HUES6 (cell line): ENCODE measurements around the gene KLK11.
"Not testable (repeated sequence)": the region's sequence is repeated elsewhere in the genome, so short reads cannot be mapped to it uniquely, and the experiment has no call there.

Experiments
- H3K27ac ChIP-seq: 2 replicates; pipeline ENCODE4 v1.7.0; 2013; ENCODE audit warnings: low read depth, mild to moderate bottlenecking, low read length, inconsistent platforms
- H3K27me3 ChIP-seq: 2 replicates; pipeline ENCODE4 v1.6.1; 2013; ENCODE audit warnings: low read length; ENCODE audit not compliant: control insufficient read depth, insufficient read depth
- H3K36me3 ChIP-seq: 2 replicates; pipeline ENCODE4 v1.6.1; 2013; ENCODE audit warnings: low read length; ENCODE audit not compliant: control insufficient read depth, insufficient read depth
- H3K4me1 ChIP-seq: 2 replicates; pipeline ENCODE4 v1.6.1; 2013; ENCODE audit warnings: low read length; ENCODE audit not compliant: control insufficient read depth, insufficient read depth
- H3K4me3 ChIP-seq: 2 replicates; pipeline ENCODE4 v1.5.1; 2013; ENCODE audit warnings: low read depth, low read length
- H3K9ac ChIP-seq: one replicate; pipeline ENCODE4 v1.6.1; 2013; ENCODE audit warnings: mild to moderate bottlenecking, low read length
- H3K9me3 ChIP-seq: 2 replicates; pipeline ENCODE4 v1.6.1; 2013; ENCODE audit warnings: low read depth, low read length; ENCODE audit not compliant: control insufficient read depth, insufficient read depth

KLK11 gene

DNA sequence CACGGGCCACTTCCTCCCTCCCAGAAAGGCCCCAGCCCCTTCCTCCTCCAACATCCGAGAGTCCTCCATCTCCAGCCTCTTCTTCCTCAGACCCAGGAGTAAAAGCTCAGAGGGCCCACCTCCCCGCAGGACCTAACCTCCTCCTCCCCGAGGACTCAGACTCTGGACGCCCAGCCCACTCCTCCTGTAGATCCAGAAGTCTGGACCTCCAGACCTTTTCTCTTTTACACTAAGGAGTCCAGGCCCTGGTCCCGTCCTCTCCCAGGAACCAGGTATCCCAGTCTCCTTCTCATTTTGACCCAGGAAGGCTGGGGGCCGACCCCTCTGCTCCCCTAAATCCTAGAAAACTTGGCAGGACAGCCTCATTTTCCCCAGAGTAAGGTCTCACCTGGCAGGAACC, 23.1 kb downstream of the KLK11 start:
- Histone ChIP-seq H3K27me3 (peaks cover 18% of the 10 kb centered on the region), H3K4me3 (no peak overlapping the region), H3K9ac (no peak overlapping the region), H3K36me3 (no peaks in the 10 kb centered on the region), H3K27ac (no peak overlapping the region), H3K4me1 (peaks cover 25% of the 10 kb centered on the region), H3K9me3 (no peaks in the 10 kb centered on the region)

GRCh38 chr19:51002542-51003311, 23.7 kb downstream of the KLK11 start:
- H3K36me3 ChIP-seq = no peaks in the 10 kb centered on the region
- peak overlapping the region; percentile 59 for H3K4me3 ChIP-seq
- H3K27me3 ChIP-seq = peaks cover 23% of the 10 kb centered on the region
- no peak overlapping the region for H3K27ac ChIP-seq
- H3K9me3 ChIP-seq = no peaks in the 10 kb centered on the region
- H3K4me1 ChIP-seq = peaks cover 25% of the 10 kb centered on the region
- peak overlapping the region; percentile 9 for H3K9ac ChIP-seq

DNA sequence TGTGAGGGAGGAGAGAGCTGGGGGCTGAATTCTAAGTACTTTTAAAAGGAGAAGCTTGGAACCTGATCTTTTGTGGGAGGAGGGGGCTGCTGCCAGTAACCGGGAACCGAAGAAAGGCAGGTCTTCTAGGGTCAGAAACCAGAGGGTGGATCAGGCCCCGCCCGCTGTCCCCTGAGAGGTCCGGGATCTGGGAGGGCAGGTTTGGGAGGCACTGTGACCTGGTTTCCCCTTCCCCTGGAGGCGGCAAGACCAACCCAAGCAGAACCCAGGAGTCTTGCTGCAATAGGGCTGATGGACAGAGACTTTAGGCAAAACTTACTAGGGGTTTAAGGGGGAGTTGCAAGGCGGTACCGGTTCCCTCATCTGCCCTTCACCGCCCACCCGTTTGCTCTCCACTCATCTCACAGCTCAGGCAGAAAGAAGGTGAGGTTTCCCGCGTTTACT, 24.3 kb downstream of the KLK11 start:
- H3K36me3 ChIP-seq = no peaks in the 10 kb centered on the region
- H3K27ac ChIP-seq = no peak overlapping the region
- H3K27me3 ChIP-seq = peaks cover 24% of the 10 kb centered on the region
- peaks cover 25% of the 10 kb centered on the region for H3K4me1 ChIP-seq
- H3K4me3 ChIP-seq = peak overlapping the region; percentile 59
- no peaks in the 10 kb centered on the region for H3K9me3 ChIP-seq
- peak overlapping the region; percentile 9 for H3K9ac ChIP-seq

- Histone ChIP-seq H3K4me3 (peak within 1 kb of the TSS; percentile 59), H3K4me1 (peaks cover 25% of the 10 kb centered on the region), H3K27ac (no peak within 1 kb of the TSS), H3K27me3 (peaks cover 27% of the 10 kb centered on the region), H3K9me3 (no peaks in the 10 kb centered on the region), H3K36me3 (no peaks in the 10 kb centered on the region), H3K9ac (peak within 1 kb of the TSS; percentile 9)
Observed at GRCh38 chr19:51001515-51001914, 24.9 kb downstream of the KLK11 start, which contains the start of gene KLK8. TSS of gene KLK8 (minus strand) at chr19:51001604. CDS start at chr19:51001167, 437 bp downstream.

DNA sequence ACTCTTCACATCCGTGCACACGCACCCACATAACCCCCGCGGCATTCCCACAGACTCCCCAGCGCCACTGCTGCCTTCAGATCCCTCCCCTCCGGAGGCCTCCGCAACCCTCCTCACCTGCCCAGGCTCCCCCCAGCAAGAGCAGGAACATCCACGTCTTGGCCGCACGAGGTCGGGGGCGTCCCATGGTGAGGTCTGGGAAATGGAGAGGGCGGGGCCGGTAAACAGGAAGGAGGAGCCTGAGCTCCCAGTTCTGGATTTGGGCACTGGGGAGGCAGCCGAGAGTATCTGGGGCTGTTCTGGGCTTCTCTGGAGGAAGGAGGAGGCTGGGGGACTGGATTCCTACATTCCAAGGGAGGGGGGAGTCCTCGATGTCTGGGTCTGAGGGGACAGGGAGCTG, 25.4 kb downstream of the KLK11 start:
- Histone ChIP-seq H3K9me3 (no peaks in the 10 kb centered on the region), H3K4me3 (peak overlapping the region; percentile 59), H3K4me1 (peaks cover 25% of the 10 kb centered on the region), H3K27me3 (peaks cover 29% of the 10 kb centered on the region), H3K36me3 (no peaks in the 10 kb centered on the region), H3K27ac (no peak overlapping the region), H3K9ac (no peak overlapping the region)

DNA sequence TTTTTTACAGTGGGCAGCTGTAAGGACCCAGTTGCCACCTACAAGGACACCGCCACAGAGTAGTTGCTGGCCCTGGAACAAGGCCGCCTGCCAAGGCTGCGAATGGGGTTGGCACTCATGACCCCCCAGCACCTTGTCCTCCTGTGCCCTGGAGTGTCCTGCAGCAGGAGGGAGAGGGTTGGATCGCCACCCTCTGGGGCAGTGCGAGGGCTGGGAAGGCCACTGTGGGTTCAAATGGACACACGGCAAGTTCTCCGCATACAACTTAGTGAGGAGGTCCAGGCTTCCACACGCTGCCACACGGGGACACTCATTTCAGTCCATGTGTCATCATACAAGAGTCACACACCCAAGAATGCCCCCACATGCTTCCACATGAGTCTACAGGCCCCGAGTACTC, 26.0 kb downstream of the KLK11 start:
- H3K4me3 ChIP-seq = peak overlapping the region; percentile 59
- no peak overlapping the region for H3K9ac ChIP-seq
- peaks cover 25% of the 10 kb centered on the region for H3K4me1 ChIP-seq
- H3K9me3 ChIP-seq = no peaks in the 10 kb centered on the region
- H3K27ac ChIP-seq = no peak overlapping the region
- no peaks in the 10 kb centered on the region for H3K36me3 ChIP-seq
- H3K27me3 ChIP-seq = peaks cover 32% of the 10 kb centered on the region

DNA sequence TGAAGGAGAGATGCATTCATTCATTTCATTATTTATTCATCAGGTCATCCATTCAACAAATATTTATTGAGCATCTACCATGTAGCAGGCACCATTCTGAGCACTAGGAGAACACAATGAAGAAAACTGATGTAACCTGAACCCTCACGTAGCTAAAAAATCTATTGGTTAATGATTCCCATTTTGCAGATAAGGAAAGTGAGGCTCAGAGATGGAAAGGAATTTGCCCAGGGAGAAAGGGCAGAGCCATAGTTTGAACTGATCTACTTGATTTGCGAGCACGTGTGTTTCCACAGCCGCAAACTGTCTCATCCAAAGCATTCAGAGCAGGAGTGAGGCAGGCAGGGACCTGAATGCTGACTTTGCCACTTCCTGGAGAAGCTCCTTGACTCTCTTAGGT, 27.7 kb downstream of the KLK11 start:
- H3K4me1 ChIP-seq = peaks cover 25% of the 10 kb centered on the region
- H3K4me3 ChIP-seq = no peak overlapping the region
- no peak overlapping the region for H3K9ac ChIP-seq
- H3K9me3 ChIP-seq = no peaks in the 10 kb centered on the region
- no peak overlapping the region for H3K27ac ChIP-seq
- peaks cover 32% of the 10 kb centered on the region for H3K27me3 ChIP-seq
- no peaks in the 10 kb centered on the region for H3K36me3 ChIP-seq

DNA sequence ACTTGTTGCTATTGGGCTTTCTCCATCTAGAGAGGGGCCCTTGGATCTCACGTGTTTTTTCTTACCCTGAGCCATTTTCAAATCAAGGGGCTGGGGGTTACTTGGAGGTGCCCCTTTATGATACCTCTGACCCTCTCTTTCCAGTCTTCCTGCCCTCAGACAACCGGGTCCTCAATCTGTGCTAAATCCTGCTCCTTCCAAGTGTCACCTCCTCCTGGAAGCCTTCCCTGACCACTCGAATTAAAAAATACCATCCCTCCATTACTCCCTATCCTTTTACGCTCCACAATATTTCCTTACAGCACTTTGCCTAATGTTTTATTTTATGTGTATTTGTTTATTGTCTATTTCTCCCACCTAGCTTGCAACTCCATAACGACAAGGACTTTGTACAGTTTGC, 28.4 kb downstream of the KLK11 start:
- peaks cover 22% of the 10 kb centered on the region for H3K4me1 ChIP-seq
- H3K4me3 ChIP-seq = no peak overlapping the region
- no peaks in the 10 kb centered on the region for H3K36me3 ChIP-seq
- H3K27ac ChIP-seq = no peak overlapping the region
- H3K9me3 ChIP-seq = no peaks in the 10 kb centered on the region
- H3K27me3 ChIP-seq = peaks cover 32% of the 10 kb centered on the region
- no peak overlapping the region for H3K9ac ChIP-seq

- H3K9ac ChIP-seq = no peak overlapping the region
- no peak overlapping the region for H3K27ac ChIP-seq
- H3K9me3 ChIP-seq = no peaks in the 10 kb centered on the region
- no peaks in the 10 kb centered on the region for H3K4me1 ChIP-seq
- peaks cover 39% of the 10 kb centered on the region for H3K27me3 ChIP-seq
- H3K36me3 ChIP-seq = no peaks in the 10 kb centered on the region
- H3K4me3 ChIP-seq = no peak overlapping the region
Observed at GRCh38 chr19:50994129-50994528, 32.3 kb downstream of the KLK11 start.

GRCh38 chr19:50992666-50993035, 33.8 kb downstream of the KLK11 start:
- no peak overlapping the region for H3K4me3 ChIP-seq
- no peak overlapping the region for H3K27ac ChIP-seq
- no peak overlapping the region for H3K9ac ChIP-seq
- H3K9me3 ChIP-seq = no peaks in the 10 kb centered on the region
- H3K4me1 ChIP-seq = no peaks in the 10 kb centered on the region
- peaks cover 41% of the 10 kb centered on the region for H3K27me3 ChIP-seq
- no peaks in the 10 kb centered on the region for H3K36me3 ChIP-seq

GRCh38 chr19:50984416-50984815, 42.0 kb downstream of the KLK11 start:
- not testable (repeated sequence) for H3K36me3 ChIP-seq, H3K27ac ChIP-seq, H3K9me3 ChIP-seq, H3K9ac ChIP-seq
- H3K4me1 ChIP-seq = peaks cover 13% of the 10 kb centered on the region; the same call in 1 of the 2 replicates
- H3K4me3 ChIP-seq = peak overlapping the region; percentile 52; the same call in 1 of the 2 replicates
- H3K27me3 ChIP-seq = peaks cover 53% of the 10 kb centered on the region
